ENCODE results near the gene SERPINF2.
"Not testable (repeated sequence)": the region's sequence is repeated elsewhere in the genome, so short reads cannot be mapped to it uniquely, and the experiment has no call there.

SERPINF2 gene

DNA sequence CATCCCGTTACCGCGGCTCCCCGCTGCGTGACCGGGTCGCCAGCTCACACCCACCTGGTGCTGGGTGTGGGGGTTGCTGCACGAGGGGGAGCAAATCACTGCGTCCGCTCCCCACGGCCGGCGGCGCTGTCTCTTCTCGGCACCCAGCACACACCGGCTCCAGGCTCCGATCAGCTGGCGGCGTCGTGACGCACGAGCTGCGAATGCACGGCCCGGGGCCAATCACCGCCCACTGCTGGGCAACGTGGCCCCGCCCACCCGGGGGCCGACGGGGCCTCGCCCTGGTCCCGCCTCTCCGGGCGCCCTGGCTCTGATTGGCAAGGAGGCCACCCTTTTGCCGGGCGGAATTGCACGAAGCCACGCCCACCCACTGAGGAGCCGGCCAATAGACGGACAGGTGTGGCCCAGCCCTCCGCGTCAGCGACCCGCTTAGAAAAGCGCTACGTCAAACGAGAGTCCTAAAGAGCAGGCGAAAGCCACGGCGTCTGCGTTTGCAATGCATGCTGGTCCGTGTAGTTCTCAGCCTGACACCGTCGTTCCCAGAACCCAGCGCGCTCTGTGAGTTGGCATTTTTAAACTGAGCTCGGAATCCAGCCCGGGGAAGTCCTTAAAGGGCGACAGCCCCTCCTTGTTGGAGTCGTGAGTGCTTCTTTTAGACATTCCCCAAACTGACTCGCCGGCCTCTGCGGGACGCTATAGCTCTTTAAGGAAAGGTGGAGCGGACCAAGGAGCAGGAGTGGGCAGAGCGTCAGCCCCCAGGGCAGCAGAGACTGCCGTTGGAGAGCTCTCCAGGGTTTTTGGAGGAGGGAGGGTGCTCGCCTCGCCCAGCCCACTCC, 26.4 kb upstream of the SERPINF2 start:
- peak; percentile 100 for DNase-seq (ENCODE audit: low read depth)

- DNase-seq (ENCODE audit: low read depth), result peak; percentile 76
Measured at GRCh38 chr17:1716912-1717695, 25.6 kb upstream of the SERPINF2 start.

- DNase-seq (ENCODE audit: low read depth), result no peak
Measured at GRCh38 chr17:1718362-1719165, 24.1 kb upstream of the SERPINF2 start.

DNA sequence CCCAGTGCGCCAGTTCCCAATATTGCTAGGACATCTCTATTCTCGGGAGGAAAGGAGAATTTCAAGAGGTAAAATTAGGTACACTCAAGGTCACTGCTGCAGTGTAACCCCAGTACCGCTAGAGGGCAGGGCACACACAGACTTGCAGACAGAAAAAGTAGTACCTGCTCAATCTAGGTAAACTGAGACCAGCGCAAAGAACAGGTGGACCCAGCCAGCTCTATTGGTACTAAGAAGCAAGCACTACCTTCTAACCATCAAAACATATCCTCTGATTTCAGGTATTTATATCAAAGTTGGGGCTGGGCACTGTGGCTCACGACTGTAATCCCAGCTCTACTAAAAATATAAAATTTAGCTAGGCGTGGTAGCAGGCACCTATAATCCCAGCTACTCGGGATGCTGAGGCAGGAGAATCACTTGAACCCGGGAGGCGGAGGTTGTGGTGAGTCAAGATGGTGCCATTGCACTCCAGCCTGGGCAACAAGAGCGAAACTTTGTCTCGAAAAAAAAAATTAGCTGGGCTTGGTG, 21.8 kb upstream of the SERPINF2 start:
- DNase-seq (ENCODE audit: low read depth), result peak; percentile 56

DNA sequence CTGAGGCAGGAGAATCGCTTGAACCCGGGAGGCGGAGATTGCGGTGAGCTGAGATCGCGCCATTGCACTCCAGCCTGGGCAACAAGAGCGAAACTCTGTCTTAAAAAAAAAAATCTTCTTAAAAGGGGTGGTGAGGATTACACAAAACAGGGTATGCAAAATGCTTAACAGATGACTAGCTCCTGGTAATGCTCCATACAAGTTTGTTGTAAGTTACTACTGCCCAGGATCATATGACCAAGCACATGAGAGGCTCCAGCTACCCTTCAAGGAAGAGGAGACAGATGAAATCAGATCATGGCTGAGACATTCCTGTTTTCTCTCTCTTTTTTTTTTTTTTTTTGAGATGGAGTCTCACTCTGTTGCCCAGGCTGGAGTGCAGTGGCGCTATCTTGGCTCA, 20.6 kb upstream of the SERPINF2 start:
- DNase-seq (ENCODE audit: low read depth), result not testable (repeated sequence)

GRCh38 chr17:1724351-1724868, 18.3 kb upstream of the SERPINF2 start, which contains the start of gene WDR81:
WDR81 (plus strand) TSS chr17:1724704; CDS start chr17:1724960, 256 bp downstream.
- DNase-seq (ENCODE audit: low read depth), result peak; percentile 83

DNA sequence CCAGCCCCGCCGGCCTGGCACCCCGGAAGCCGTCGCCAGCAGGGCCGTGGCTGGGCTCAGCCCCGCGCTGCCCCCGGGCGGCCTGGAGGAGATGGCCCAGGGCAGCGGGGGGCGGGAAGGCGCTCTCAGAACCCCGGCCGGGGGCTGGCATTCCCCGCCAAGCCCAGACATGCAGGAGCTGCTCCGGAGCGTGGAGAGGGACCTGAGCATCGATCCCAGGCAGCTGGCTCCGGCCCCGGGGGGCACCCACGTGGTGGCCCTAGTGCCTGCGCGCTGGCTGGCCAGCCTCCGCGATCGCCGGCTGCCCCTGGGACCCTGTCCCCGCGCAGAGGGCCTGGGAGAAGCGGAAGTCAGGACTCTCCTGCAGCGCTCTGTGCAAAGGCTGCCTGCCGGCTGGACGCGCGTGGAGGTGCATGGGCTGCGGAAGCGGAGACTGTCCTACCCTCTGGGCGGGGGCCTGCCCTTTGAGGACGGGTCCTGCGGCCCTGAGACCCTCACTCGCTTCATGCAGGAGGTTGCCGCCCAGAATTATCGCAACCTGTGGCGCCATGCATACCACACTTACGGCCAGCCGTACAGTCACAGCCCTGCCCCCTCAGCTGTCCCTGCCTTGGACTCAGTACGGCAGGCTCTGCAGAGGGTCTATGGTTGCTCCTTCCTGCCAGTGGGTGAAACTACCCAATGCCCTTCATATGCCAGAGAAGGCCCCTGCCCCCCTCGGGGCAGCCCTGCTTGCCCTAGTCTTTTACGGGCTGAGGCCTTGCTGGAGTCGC, 17.6 kb upstream of the SERPINF2 start:
- no peak for DNase-seq (ENCODE audit: low read depth)

DNA sequence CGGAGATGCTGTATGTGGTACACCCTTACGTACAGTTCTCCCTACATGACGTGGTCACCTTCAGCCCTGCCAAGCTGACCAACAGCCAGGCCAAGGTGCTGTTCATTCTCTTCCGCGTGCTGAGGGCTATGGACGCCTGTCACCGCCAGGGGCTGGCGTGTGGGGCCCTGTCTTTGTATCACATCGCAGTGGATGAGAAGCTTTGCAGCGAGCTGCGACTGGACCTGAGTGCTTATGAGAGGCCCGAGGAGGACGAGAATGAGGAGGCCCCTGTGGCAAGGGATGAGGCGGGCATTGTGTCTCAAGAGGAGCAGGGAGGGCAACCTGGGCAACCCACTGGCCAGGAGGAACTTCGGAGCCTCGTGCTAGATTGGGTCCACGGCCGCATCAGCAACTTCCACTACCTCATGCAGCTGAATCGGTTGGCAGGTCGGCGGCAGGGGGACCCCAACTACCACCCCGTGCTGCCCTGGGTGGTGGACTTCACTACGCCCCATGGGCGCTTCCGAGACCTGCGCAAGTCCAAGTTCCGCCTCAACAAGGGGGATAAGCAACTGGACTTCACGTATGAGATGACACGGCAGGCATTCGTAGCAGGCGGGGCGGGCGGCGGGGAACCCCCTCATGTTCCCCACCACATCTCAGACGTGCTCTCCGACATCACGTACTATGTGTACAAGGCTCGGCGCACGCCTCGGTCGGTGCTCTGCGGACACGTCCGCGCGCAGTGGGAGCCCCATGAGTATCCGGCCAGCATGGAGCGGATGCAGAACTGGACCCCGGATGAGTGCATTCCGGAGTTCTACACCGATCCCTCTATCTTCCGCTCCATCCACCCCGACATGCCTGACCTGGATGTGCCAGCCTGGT, 16.8 kb upstream of the SERPINF2 start:
- DNase-seq (ENCODE audit: low read depth), result no peak

GRCh38 chr17:1726626-1727257, 15.9 kb upstream of the SERPINF2 start:
- DNase-seq (ENCODE audit: low read depth), result no peak

DNA sequence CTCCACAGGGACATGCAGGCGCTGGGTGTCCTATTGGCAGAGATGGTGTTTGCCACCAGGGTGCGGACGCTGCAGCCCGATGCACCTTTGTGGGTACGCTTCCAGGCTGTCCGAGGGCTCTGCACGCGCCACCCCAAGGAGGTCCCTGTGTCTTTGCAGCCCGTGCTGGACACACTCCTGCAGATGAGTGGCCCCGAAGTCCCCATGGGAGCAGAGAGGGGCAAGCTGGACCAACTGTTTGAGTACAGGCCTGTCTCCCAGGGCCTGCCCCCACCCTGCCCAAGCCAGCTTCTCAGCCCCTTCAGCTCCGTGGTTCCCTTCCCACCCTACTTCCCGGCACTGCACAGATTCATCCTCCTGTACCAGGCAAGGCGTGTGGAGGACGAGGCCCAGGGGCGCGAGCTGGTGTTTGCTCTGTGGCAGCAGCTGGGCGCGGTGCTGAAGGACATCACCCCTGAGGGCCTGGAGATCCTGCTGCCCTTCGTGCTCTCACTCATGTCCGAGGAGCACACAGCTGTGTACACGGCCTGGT, 15.3 kb upstream of the SERPINF2 start:
- no peak for DNase-seq (ENCODE audit: low read depth)

DNA sequence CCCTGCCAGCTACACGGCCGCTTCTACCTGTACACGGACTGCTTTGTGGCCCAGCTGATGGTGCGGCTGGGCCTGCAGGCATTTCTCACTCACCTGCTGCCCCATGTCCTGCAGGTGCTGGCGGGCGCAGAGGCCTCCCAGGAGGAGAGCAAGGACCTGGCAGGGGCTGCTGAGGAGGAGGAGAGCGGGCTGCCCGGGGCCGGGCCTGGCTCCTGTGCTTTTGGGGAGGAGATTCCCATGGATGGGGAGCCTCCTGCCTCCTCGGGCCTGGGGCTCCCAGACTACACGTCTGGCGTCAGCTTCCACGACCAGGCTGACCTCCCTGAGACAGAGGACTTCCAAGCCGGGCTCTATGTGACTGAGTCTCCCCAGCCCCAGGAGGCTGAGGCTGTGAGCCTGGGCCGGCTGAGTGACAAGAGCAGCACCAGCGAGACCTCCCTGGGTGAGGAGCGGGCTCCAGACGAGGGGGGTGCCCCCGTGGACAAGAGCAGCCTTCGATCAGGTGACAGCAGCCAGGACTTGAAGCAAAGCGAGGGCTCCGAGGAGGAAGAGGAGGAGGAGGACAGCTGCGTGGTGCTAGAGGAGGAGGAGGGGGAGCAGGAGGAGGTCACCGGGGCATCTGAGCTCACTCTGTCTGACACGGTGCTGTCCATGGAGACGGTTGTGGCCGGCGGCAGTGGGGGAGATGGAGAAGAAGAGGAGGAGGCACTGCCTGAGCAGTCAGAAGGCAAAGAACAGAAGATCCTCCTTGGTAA, 14.6 kb upstream of the SERPINF2 start:
- DNase-seq (ENCODE audit: low read depth), result no peak

DNA sequence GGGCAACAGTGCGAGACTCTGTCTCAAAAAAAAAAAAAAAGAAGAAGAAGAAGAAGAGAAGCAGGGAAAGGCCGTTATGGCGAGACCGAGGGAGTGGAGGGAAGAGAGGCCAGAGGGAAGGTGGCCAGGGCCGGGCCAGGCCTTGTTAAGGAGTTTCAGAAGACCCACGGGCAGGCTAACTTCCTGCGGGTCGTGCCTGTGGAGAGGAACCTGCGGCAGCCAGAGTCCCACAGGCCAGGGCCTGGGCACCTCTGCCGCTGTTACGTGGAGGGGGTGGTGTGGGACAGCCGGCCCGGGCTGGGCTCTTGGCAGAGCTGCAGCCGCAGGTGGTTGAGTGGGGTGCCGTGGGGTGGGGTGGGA, 12.7 kb upstream of the SERPINF2 start:
- DNase-seq (ENCODE audit: low read depth), result no peak

- DNase-seq (ENCODE audit: low read depth), result no peak
Measured at GRCh38 chr17:1730326-1731193, 12.1 kb upstream of the SERPINF2 start.

DNA sequence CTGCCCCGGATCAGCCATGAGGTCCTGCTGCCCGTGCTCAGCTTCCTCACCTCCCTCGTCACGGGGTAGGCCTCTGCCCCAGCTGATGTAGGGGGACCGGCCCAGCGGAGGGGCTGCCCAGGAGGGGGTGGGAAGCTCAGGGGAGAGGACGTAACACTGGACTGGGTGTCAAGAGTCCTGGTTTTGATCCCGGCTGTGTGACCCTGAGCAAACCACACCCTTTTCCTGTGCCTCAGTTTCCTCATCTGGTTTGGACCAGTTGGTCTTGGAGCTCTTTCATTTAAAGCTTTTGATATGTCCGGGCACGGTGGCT, 11.5 kb upstream of the SERPINF2 start:
- DNase-seq (ENCODE audit: low read depth), result no peak

GRCh38 chr17:1732241-1732832, 10.3 kb upstream of the SERPINF2 start:
- no peak for DNase-seq (ENCODE audit: low read depth)

DNA sequence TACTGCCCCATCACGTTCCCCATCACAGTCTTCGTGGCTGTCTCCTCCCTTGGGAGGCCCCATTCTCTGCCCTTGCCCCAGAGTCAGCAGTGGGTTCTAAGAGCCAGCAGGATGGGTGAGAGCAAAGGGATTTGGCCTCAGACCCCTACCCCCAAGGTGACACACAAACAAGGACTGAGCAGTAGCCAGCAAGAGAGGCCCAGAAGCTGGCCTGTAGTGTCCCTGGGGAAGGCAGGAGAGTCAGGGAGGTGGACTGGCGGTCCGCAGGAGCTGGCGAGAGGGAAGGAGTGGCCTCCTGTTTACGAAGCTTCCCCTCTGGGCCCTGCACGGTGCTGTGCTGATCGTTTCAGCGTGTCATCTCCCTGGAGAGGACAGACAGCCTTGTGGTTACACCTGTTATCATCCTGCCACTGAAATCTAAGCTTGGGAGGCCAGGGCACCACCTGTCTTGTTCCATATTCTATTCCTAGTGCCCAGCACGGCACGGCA, 9.8 kb upstream of the SERPINF2 start:
- DNase-seq (ENCODE audit: low read depth), result no peak

- DNase-seq (ENCODE audit: low read depth), result no peak
Measured at GRCh38 chr17:1733759-1734158, 8.9 kb upstream of the SERPINF2 start.

All from activated T-helper 9 cell treated with anti-CD3 and anti-CD28 coated beads, Interleukin-2, amount 50 U/mL, for 16 hours (primary cell).